DND-41 (cell line): Measurements from ENCODE around the gene POT1.

Source experiments
- ATAC-seq: fragments of 200-7000 bp; cut with Tn5 transposase; 3 replicates; pipeline ENCODE4 v1.9.1; 2021; ENCODE audit warnings: low read depth; ENCODE audit not compliant: insufficient read depth
- DNase-seq: peaks from one replicate; pipeline ENCODE4 v3.0.0-alpha.2; 2020
- H2AFZ ChIP-seq: 2 replicates; pipeline ENCODE4 v1.6.0; 2012; ENCODE audit warnings: low read depth, low read length
- H3K27ac ChIP-seq: 2 replicates; pipeline ENCODE4 v1.5.1; 2012; ENCODE audit warnings: low read length, inconsistent platforms
- H3K27me3 ChIP-seq: fragments of 200-600 bp; sonication (generic); 2 replicates; pipeline ENCODE4 v1.6.0; 2012; ENCODE audit warnings: low read length, mild to moderate bottlenecking, inconsistent platforms; ENCODE audit not compliant: insufficient read depth, poor library complexity
- H3K36me3 ChIP-seq: 2 replicates; pipeline ENCODE4 v1.5.1; 2012; ENCODE audit warnings: low read length, inconsistent platforms; ENCODE audit not compliant: insufficient read depth
- H3K4me1 ChIP-seq: 2 replicates; pipeline ENCODE4 v1.5.1; 2012; ENCODE audit warnings: mild to moderate bottlenecking, low read length; ENCODE audit not compliant: insufficient read depth
- H3K4me2 ChIP-seq: 2 replicates; pipeline ENCODE4 v1.6.0; 2012; ENCODE audit warnings: mild to moderate bottlenecking, moderate library complexity, low read length, inconsistent platforms; ENCODE audit not compliant: insufficient read depth
- H3K4me3 ChIP-seq, 2 experiments: fragments of 200-600 bp in 1 of 2; shearing (Covaris generic) in 1 of 2; 2 replicates each; pipeline ENCODE4 v1.5.1; 2012 to 2016; ENCODE audit warnings: inconsistent platforms in 2 of 2, low read length in 2 of 2, mild to moderate bottlenecking in 2 of 2, low read depth in 1 of 2, moderate library complexity in 1 of 2
- H3K79me2 ChIP-seq: 2 replicates; pipeline ENCODE4 v1.6.0; 2012; ENCODE audit warnings: low read length, inconsistent platforms; ENCODE audit not compliant: insufficient read depth
- H3K9ac ChIP-seq: 2 replicates; pipeline ENCODE4 v1.6.0; 2012; ENCODE audit warnings: low read depth, mild to moderate bottlenecking, inconsistent platforms, low read length, moderate library complexity
- H3K9me3 ChIP-seq: 2 replicates; pipeline ENCODE4 v1.5.1; 2012; ENCODE audit warnings: low read length, moderate library complexity, mild to moderate bottlenecking, inconsistent platforms; ENCODE audit not compliant: insufficient read depth, severe bottlenecking
- H4K20me1 ChIP-seq: 2 replicates; pipeline ENCODE4 v1.6.0; 2012; ENCODE audit warnings: low read length; ENCODE audit not compliant: insufficient read depth
- CTCF ChIP-seq: IDR thresholded peaks from 2 replicates; pipeline ENCODE4 v1.5.1; 2012; ENCODE audit warnings: borderline replicate concordance, low read length, moderate library complexity, mild to moderate bottlenecking; ENCODE audit not compliant: poor library complexity, severe bottlenecking; ENCODE audit errors: extremely low read depth
- EZH2 ChIP-seq: IDR thresholded peaks from 3 replicates; pipeline ENCODE4 v1.6.1; 2012; ENCODE audit warnings: borderline replicate concordance, low read depth, mild to moderate bottlenecking, moderate library complexity, low read length, inconsistent platforms; ENCODE audit not compliant: severe bottlenecking

The POT1 gene

GRCh38 chr7:124881981-124882380 lies 47.6 kb downstream of the POT1 start:
- no peak overlapping the region for H3K9ac ChIP-seq
- H3K79me2 ChIP-seq: no peaks in the 10 kb centered on the region
- no peak for TF ChIP-seq CTCF
- no peak overlapping the region for H3K4me3 ChIP-seq
- no peak for DNase-seq
- no peaks in the 10 kb centered on the region for H4K20me1 ChIP-seq
- no peak overlapping the region for H3K27ac ChIP-seq
- no peak overlapping the region for H2AFZ ChIP-seq
- no peaks in the 10 kb centered on the region for H3K9me3 ChIP-seq
- no peaks in the 10 kb centered on the region for H3K4me1 ChIP-seq
- ATAC-seq: no peak
- peaks cover 5% of the 10 kb centered on the region; the same call in 1 of the 2 replicates for H3K36me3 ChIP-seq
- no peak overlapping the region for H3K4me2 ChIP-seq
- H3K27me3 ChIP-seq: no peaks in the 10 kb centered on the region

- Histone ChIP-seq H3K27me3 (no peaks in the 10 kb centered on the region), H3K4me1 (no peaks in the 10 kb centered on the region), H3K79me2 (no peaks in the 10 kb centered on the region), H3K36me3 (peaks cover 5% of the 10 kb centered on the region; the same call in 1 of the 2 replicates), H3K9me3 (no peaks in the 10 kb centered on the region), H3K27ac (no peak overlapping the region), H3K4me2 (no peak overlapping the region), H4K20me1 (no peaks in the 10 kb centered on the region), H2AFZ (no peak overlapping the region), H3K9ac (no peak overlapping the region), H3K4me3 (no peak overlapping the region)
- TF ChIP-seq EZH2 (no peak), CTCF (no peak)
- DNase-seq (no peak), ATAC-seq (no peak)
Measured at GRCh38 chr7:124879771-124880170, 49.9 kb downstream of the POT1 start.

GRCh38 chr7:124879103-124879502 lies 50.5 kb downstream of the POT1 start:
- Histone ChIP-seq H3K79me2 (no peaks in the 10 kb centered on the region), H3K27ac (no peak overlapping the region), H3K36me3 (peaks cover 5% of the 10 kb centered on the region; the same call in 1 of the 2 replicates), H3K4me3 (no peak overlapping the region), H3K9ac (no peak overlapping the region), H3K9me3 (no peaks in the 10 kb centered on the region), H3K4me2 (no peak overlapping the region), H3K4me1 (no peaks in the 10 kb centered on the region), H4K20me1 (no peaks in the 10 kb centered on the region), H3K27me3 (no peaks in the 10 kb centered on the region), H2AFZ (no peak overlapping the region)
- ATAC-seq (no peak), DNase-seq (no peak)
- TF ChIP-seq CTCF (no peak), EZH2 (no peak)

GRCh38 chr7:124874644-124875163 lies 54.9 kb downstream of the POT1 start:
- DNase-seq: no peak
- no peak overlapping the region for H3K9ac ChIP-seq

More at GRCh38 chr7:124874644-124875163, 54.9 kb downstream of the POT1 start:
- no peaks in the 10 kb centered on the region for H3K4me1 ChIP-seq
- no peak for ATAC-seq
- no peaks in the 10 kb centered on the region for H4K20me1 ChIP-seq
- no peak overlapping the region for H3K4me2 ChIP-seq
- no peaks in the 10 kb centered on the region for H3K27me3 ChIP-seq
- no peaks in the 10 kb centered on the region for H3K9me3 ChIP-seq
- no peak overlapping the region for H2AFZ ChIP-seq
- TF ChIP-seq EZH2: no peak
- H3K27ac ChIP-seq: no peak overlapping the region
- peaks cover 3% of the 10 kb centered on the region; the same call in 1 of the 2 replicates for H3K36me3 ChIP-seq
- no peaks in the 10 kb centered on the region for H3K79me2 ChIP-seq
- H3K4me3 ChIP-seq: no peak overlapping the region
